Mesodermal cell (in vitro differentiated cells): ENCODE measurements around the gene DPT.

ENCODE experiments used
- H3K27ac ChIP-seq: 2 replicates; pipeline ENCODE4 v1.7.0; 2013; ENCODE audit warnings: mild to moderate bottlenecking, low read depth, low read length, moderate library complexity; ENCODE audit not compliant: severe bottlenecking
- H3K36me3 ChIP-seq: 2 replicates; pipeline ENCODE4 v1.7.1; 2013; ENCODE audit warnings: mild to moderate bottlenecking, low read length, moderate library complexity; ENCODE audit not compliant: control insufficient read depth, insufficient read depth
- H3K4me1 ChIP-seq: one replicate; pipeline ENCODE4 v1.7.1; 2013; ENCODE audit warnings: mild to moderate bottlenecking, low read length; ENCODE audit not compliant: insufficient read depth, control insufficient read depth, poor library complexity, severe bottlenecking
- H3K4me3 ChIP-seq: 2 replicates; pipeline ENCODE4 v1.7.0; 2013; ENCODE audit warnings: low read length, control low read depth, mild to moderate bottlenecking; ENCODE audit not compliant: insufficient read depth, poor library complexity, severe bottlenecking; ENCODE audit errors: extremely low read depth
- H3K9me3 ChIP-seq: 2 replicates; pipeline ENCODE4 v1.7.1; 2013; ENCODE audit warnings: mild to moderate bottlenecking, low read length, moderate library complexity; ENCODE audit not compliant: control insufficient read depth
- WGBS, 2 experiments: methylation state at CpG; one replicate each; pipeline ENCODE4 v1.1.5; 2013; ENCODE audit warnings: missing lambda C conversion rate in 2 of 2; ENCODE audit not compliant: insufficient coverage in 2 of 2; 5-methylcytosine and 5-hydroxymethylcytosine counted together

The DPT gene

DNA sequence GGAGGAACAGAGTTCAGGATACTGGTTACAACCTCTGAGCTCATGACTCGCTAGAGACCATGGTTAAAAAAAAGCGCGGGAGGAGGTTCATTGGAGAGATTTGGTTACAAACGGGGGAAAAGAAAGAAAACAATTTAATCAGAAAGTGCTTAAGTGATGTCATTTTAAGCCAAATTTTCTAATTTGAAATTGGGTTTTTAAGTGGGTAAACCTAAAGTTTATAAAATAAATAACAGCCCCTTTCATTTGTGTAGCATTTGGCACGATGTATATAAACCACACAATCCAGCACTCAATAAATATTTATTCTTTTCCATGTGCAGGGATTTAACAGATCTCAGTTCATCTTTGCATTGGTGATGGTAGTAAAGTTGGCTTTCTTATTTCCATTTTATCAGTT lies 7.0 kb upstream of the DPT start:
- H3K4me3 ChIP-seq = no peak overlapping the region
- no peak overlapping the region for H3K27ac ChIP-seq
- H3K36me3 ChIP-seq = no peaks in the 10 kb centered on the region
- H3K4me1 ChIP-seq = no peaks in the 10 kb centered on the region
- H3K9me3 ChIP-seq = no peaks in the 10 kb centered on the region
- WGBS, 2 experiments = 91 to 100% methylated on average over 3 to 4 of the region's 5 CpGs

DNA sequence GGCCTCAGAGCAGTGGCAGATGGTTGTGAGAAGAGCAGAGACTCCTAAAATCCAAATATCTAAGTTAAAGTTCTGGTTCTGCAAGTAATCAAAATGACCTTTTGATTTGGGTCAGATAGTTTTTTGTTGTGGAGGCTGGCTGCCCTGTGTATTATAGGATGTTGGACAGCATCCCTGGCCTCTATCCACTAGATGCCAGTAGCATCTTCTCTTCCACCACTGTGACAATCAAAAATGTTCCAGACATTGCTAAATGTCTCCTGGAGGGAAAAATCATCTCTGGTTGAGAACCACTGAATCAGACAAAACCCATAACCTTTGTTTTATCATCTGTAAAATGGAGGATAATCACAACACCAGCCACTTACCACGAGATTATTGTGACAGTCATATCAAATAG lies 5.9 kb upstream of the DPT start:
- WGBS, 2 experiments = no CpG with 5 or more reads among the region's 1 CpG
- H3K4me3 ChIP-seq = no peak overlapping the region

DNA sequence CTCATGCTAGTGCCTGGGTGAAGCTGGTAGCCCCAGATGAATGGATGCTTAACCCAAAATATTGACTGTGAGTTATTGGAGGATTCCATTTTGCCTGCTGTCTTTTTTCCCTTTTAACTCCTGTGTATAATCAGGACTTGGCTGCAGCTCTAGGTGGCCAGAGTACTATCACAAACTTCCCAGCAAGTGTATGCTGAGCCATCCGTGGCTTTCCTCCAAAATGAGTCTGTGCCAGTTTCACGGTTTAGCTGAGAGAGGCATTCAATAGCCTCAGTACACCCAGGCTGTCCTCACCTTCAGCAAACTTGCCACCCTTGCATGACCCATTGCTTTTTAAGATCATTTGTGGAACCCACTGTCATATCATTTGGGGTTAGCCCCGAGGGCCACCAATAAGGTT lies 5.3 kb upstream of the DPT start:
- H3K36me3 ChIP-seq = no peaks in the 10 kb centered on the region
- no peak overlapping the region for H3K4me3 ChIP-seq
- no peaks in the 10 kb centered on the region for H3K9me3 ChIP-seq
- WGBS, 2 experiments = 88 to 90% methylated on average over 3 of the region's 3 CpGs
- H3K4me1 ChIP-seq = no peaks in the 10 kb centered on the region
- no peak overlapping the region for H3K27ac ChIP-seq

More for the DNA sequence above, 5.9 kb upstream of the DPT start:
- no peak overlapping the region for H3K27ac ChIP-seq
- no peaks in the 10 kb centered on the region for H3K36me3 ChIP-seq
- H3K4me1 ChIP-seq = no peaks in the 10 kb centered on the region
- no peaks in the 10 kb centered on the region for H3K9me3 ChIP-seq

DNA sequence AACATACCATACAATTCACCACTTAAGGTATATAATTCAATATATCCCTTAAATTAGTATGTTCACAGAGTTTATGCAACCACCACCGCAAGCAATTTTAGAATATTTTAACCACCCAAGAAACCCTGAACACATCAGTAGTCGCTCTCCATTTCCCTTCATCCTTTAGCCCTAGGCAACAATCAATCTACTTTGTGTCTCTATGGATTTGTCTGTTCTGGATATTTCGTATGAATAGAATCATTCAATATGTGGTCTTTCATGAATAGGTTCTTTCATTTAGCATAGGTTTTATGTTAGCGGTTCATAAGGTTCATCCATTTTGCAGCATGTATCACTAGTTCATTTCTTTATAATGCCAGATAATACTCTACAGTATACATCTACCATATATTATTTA lies 4.2 kb upstream of the DPT start:
- Histone ChIP-seq H3K27ac (no peak overlapping the region), H3K9me3 (no peaks in the 10 kb centered on the region)
- whole genome bisulfite sequencing, 2 experiments = no CpG with 5 or more reads among the region's 4 CpGs

DNA sequence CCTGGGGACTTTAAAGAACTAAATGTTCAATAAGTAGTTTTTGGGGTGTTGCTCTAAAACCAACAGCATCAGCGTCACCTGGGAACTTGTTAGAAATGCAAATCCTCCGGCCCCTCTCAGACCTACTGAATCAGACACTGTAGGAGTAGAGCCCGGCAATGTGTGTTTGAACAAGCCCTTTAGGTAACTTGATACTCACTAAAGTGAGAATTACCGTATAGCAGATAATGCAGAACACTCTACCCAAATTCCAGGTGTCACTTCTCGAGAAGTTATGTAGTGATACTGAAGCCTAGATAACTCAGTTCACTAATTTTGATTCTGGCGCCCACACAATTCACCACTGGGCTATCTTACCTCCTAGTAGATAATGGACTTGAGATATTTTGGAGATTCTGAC lies 3.7 kb upstream of the DPT start:
- Histone ChIP-seq H3K9me3 (no peaks in the 10 kb centered on the region), H3K27ac (no peak overlapping the region), H3K4me3 (no peak overlapping the region), H3K4me1 (no peaks in the 10 kb centered on the region), H3K36me3 (no peaks in the 10 kb centered on the region)
- 100% methylated on average over 1 to 2 of the region's 6 CpGs for WGBS, 2 experiments

More for the DNA sequence above, 4.2 kb upstream of the DPT start:
- H3K4me3 ChIP-seq = no peak overlapping the region
- H3K36me3 ChIP-seq = no peaks in the 10 kb centered on the region
- H3K4me1 ChIP-seq = no peaks in the 10 kb centered on the region

DNA sequence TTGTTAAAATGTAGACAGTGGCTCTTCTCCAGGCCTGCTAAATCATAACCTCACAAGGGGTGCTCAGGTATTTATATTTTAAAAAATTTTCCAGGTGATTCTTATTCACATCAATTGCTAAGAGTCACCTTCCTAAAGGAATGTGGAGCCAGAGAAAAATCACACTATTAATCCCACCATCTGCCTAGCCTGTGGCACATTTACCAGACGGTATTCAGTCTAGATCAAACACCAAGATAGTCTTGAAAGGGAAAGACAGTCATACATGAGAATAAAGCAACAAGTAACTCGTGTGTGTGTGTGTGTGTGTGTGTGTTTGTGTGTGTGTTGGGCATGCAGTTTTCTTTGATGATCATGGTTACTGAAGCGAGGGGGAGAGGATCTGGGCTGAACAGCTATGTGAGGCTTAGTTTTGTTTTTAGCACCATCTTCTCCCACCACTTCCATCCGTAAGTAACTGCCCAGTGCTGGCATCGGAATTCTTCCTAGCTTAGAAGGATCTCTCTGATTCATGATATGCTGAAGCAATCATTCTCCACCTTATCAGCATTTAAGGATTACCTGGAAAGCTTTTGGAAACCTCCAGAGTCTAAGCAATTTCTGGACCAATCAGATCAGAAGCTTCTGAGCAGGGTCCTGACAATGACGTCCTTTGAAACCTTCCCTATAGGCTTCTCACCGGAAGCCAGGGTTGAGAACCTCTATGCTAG lies 2.4 kb upstream of the DPT start:
- 87 to 100% methylated on average over 3 to 4 of the region's 7 CpGs for whole genome bisulfite sequencing, 2 experiments
- no peaks in the 10 kb centered on the region for H3K4me1 ChIP-seq

DNA sequence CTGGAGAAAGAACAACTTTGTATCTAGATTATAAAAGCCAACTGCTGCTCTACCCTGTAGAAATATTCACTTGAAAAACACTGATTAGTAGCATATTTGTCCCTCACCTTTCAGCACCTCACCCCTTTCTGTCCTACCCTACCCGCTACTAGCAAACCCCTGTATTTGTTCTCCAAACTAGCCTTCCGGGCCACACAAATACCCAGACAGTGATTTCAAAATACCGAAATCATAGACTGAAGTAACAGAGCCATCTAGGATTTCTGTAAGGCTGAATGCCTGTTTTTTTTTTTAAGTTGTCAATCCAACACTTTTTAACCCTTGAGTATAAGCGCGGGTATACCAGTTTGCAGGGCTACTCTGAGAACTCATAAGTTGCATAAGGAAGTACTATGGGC lies 398 bp upstream of the DPT start:
- no peaks in the 10 kb centered on the region for H3K36me3 ChIP-seq
- H3K9me3 ChIP-seq = no peaks in the 10 kb centered on the region
- no peak overlapping the region for H3K27ac ChIP-seq
- WGBS, 2 experiments = 90 to 96% methylated on average over 3 of the region's 5 CpGs
- no peaks in the 10 kb centered on the region for H3K4me1 ChIP-seq
- H3K4me3 ChIP-seq = no peak overlapping the region

More for the DNA sequence above, 2.4 kb upstream of the DPT start:
- Histone ChIP-seq H3K36me3 (no peaks in the 10 kb centered on the region), H3K27ac (no peak overlapping the region), H3K9me3 (no peaks in the 10 kb centered on the region), H3K4me3 (no peak overlapping the region)

DNA sequence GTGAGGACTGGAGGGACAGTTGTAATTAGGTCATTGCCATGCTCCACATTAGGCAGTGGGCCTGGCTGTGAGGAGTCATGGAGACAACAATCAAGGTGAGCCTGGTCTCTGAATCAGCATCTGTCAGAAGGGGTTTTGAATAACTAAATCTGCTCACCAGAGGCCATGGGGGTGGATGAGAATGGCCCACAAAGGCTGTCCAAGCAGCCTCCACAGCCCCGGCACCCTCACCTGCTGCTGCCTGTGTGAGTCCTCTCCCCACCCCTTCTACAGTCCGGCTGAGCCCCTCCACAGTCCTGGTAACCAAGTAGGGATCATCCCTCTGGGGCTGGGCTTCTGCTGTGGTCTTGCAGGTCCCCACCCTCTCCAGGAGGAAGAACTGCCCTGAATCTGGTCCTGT lies 2.3 kb downstream of the DPT start:
- no peaks in the 10 kb centered on the region for H3K9me3 ChIP-seq

DNA sequence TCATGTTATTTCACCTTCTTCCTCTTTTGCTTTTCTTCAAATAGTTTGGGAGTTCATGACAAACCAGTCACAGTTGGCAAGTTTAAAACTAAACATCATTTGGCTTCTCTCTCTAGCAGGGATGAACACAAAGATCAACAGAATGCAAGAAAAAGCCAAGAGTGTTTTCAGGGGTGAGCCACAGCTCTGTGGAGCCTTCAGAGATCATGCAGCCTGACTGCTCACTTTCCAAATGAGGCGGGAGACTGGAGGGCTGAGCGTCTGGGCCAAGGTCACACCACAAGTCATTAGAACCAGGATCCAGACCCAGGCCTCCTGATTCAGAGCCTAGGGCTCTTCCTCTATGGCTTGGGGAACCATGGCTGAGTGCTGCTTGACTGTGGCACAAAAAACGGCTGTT lies 2.7 kb downstream of the DPT start:
- H3K9me3 ChIP-seq = no peaks in the 10 kb centered on the region
- no peaks in the 10 kb centered on the region for H3K36me3 ChIP-seq
- H3K4me1 ChIP-seq = no peaks in the 10 kb centered on the region
- no peak overlapping the region for H3K27ac ChIP-seq
- WGBS, 2 experiments = 87 to 96% methylated on average over 3 of the region's 3 CpGs
- H3K4me3 ChIP-seq = no peak overlapping the region

More for the DNA sequence above, 2.3 kb downstream of the DPT start:
- Histone ChIP-seq H3K4me3 (no peak overlapping the region), H3K36me3 (no peaks in the 10 kb centered on the region), H3K27ac (no peak overlapping the region), H3K4me1 (no peaks in the 10 kb centered on the region)
- WGBS, 2 experiments = 90% methylated on average over 2 of the region's 2 CpGs; no CpG with 5 or more reads in 1 of the 2 experiments

DNA sequence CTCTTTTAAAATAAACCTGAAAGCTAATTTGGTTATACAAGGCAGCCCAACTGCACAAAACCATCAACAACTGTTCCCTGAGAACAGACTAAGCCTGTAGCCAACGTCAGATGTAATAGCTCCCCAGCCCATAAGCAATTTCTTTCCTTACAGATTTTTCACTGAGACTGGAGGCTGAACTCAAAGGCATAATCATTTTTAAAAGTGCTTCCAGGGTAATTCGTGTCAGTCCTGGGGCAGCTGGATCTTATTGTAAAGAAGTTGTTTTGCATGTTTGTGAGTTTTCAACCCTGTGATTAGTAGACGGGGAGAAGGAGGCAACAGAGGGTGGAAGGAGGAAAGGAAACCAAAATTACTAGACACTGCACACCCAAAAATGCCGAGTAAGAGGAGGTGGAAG lies 3.2 kb downstream of the DPT start:
- Histone ChIP-seq H3K9me3 (no peaks in the 10 kb centered on the region), H3K36me3 (no peaks in the 10 kb centered on the region), H3K4me1 (no peaks in the 10 kb centered on the region), H3K4me3 (no peak overlapping the region), H3K27ac (no peak overlapping the region)
- WGBS, 2 experiments = 89 to 100% methylated on average over 1 to 3 of the region's 4 CpGs

DNA sequence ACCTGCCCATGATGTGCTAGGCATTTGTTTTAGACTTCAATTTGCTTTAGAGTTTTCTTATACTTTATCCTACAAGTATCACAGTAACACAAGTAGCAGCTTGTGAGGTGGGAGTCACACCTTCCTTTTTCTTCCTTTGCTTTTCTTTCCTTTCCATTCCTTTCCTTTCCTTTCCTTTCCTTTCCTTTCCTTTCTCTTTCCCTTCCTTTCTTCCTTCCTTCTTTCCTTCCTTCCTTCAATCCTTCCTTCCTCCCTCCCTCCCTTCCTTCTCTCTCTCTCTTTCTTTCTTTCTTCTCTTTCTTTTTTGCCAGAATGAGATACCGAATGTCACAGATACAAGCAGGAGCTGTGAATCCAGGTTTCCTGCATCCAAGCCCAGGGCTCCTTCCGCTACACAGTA lies 3.9 kb downstream of the DPT start:
- no peaks in the 10 kb centered on the region for H3K4me1 ChIP-seq
- no peak overlapping the region for H3K4me3 ChIP-seq
- no peak overlapping the region for H3K27ac ChIP-seq
- H3K9me3 ChIP-seq = no peaks in the 10 kb centered on the region
- no peaks in the 10 kb centered on the region for H3K36me3 ChIP-seq
- 94 to 100% methylated on average over 2 of the region's 2 CpGs for WGBS, 2 experiments
